AG09319 (cell line): ENCODE results near the gene FAHD2A.
A peak's percentile ranks its signal among the peaks of the same experiment; 100 is the strongest.
"Not testable (repeated sequence)": the region's sequence is repeated elsewhere in the genome, so short reads cannot be mapped to it uniquely, and the experiment has no call there.

Source experiments
- DNase-seq: peaks from one replicate; pipeline ENCODE4 v3.0.0-alpha.2; 2010; ENCODE audit warnings: low read depth; ENCODE audit errors: extremely low read depth
- CTCF ChIP-seq: IDR thresholded peaks from 2 replicates; pipeline ENCODE4 v1.5.1; 2011; ENCODE audit warnings: low read depth, mild to moderate bottlenecking, inconsistent platforms, low read length, moderate library complexity

FAHD2A gene

GRCh38 chr2:95392730-95393455 is 9.6 kb upstream of the FAHD2A start:
- TF ChIP-seq CTCF, result no peak
- DNase-seq, result no peak

- no peak for DNase-seq
- TF ChIP-seq CTCF, result no peak
Observed at GRCh38 chr2:95393901-95394300, 8.6 kb upstream of the FAHD2A start.

GRCh38 chr2:95399061-95399460 is 3.4 kb upstream of the FAHD2A start:
- no peak for DNase-seq
- TF ChIP-seq CTCF, result no peak

GRCh38 chr2:95401480-95401879 is 1.0 kb upstream of the FAHD2A start:
- no peak for DNase-seq
- TF ChIP-seq CTCF, result no peak

GRCh38 chr2:95402004-95402369 is 521 bp upstream of the FAHD2A start:
- not testable (repeated sequence) for DNase-seq

- TF ChIP-seq CTCF, result peak; percentile 48
- not testable (repeated sequence) for DNase-seq
Observed at GRCh38 chr2:95403204-95403721, 755 bp downstream of the FAHD2A start.

GRCh38 chr2:95403824-95404223 is 1.3 kb downstream of the FAHD2A start:
- not testable (repeated sequence) for DNase-seq

- DNase-seq, result not testable (repeated sequence)
Observed at GRCh38 chr2:95404676-95405075, 2.2 kb downstream of the FAHD2A start.

- DNase-seq, result not testable (repeated sequence)
Observed at GRCh38 chr2:95411239-95411638, 8.7 kb downstream of the FAHD2A start.
